ENCODE measurements around the gene SLC25A26. TPM values are rescaled to one million over a fixed set of nuclear protein-coding genes. Genes with fewer than 3 reads are reported as not detected.
"Not testable (repeated sequence)": the region's sequence is repeated elsewhere in the genome, so short reads cannot be mapped to it uniquely, and the experiment has no call there.

SLC25A26 gene
- total RNA-seq, 1 donor from 2014 or later: 18.8 TPM

GRCh38 chr3:66200786-66201185 is 20.0 kb upstream of the SLC25A26 start:
- H3K36me3 Mint-ChIP-seq (ENCODE audit: low read depth): no peaks in the 10 kb centered on the region
- H3K4me1 Mint-ChIP-seq (ENCODE audit: low read depth): no peaks in the 10 kb centered on the region
- DNase-seq (ENCODE audit: low spot score): no peak
- no peaks in the 10 kb centered on the region for H3K27me3 Mint-ChIP-seq (ENCODE audit: insufficient read depth)
- no peak overlapping the region for H3K27ac Mint-ChIP-seq
- intact Hi-C loops (cut with micrococcal nuclease): no loop called here
- no peaks in the 10 kb centered on the region for H3K9me3 Mint-ChIP-seq
- H3K4me3 Mint-ChIP-seq: no peak overlapping the region

GRCh38 chr3:66203275-66203674 is 17.5 kb upstream of the SLC25A26 start:
- H3K9me3 Mint-ChIP-seq: no peaks in the 10 kb centered on the region
- no peaks in the 10 kb centered on the region for H3K4me1 Mint-ChIP-seq (ENCODE audit: low read depth)
- H3K27ac Mint-ChIP-seq: no peak overlapping the region
- H3K4me3 Mint-ChIP-seq: no peak overlapping the region
- DNase-seq (ENCODE audit: low spot score): no peak
- no peaks in the 10 kb centered on the region for H3K27me3 Mint-ChIP-seq (ENCODE audit: insufficient read depth)
- intact Hi-C loops (cut with micrococcal nuclease): no loop called here
- H3K36me3 Mint-ChIP-seq (ENCODE audit: low read depth): no peaks in the 10 kb centered on the region

GRCh38 chr3:66206806-66207205 is 14.0 kb upstream of the SLC25A26 start:
- intact Hi-C loops (cut with micrococcal nuclease): no loop called here
- H3K36me3 Mint-ChIP-seq (ENCODE audit: low read depth): no peaks in the 10 kb centered on the region
- H3K9me3 Mint-ChIP-seq: no peaks in the 10 kb centered on the region
- H3K27me3 Mint-ChIP-seq (ENCODE audit: insufficient read depth): no peaks in the 10 kb centered on the region
- H3K4me1 Mint-ChIP-seq (ENCODE audit: low read depth): no peaks in the 10 kb centered on the region
- no peak overlapping the region for H3K27ac Mint-ChIP-seq
- no peak for DNase-seq (ENCODE audit: low spot score)
- H3K4me3 Mint-ChIP-seq: no peak overlapping the region

GRCh38 chr3:66208189-66208588 is 12.6 kb upstream of the SLC25A26 start:
- Mint-ChIP-seq H3K4me3 (no peak overlapping the region), H3K4me1 (ENCODE audit: low read depth) (no peaks in the 10 kb centered on the region), H3K36me3 (ENCODE audit: low read depth) (no peaks in the 10 kb centered on the region), H3K27me3 (ENCODE audit: insufficient read depth) (no peaks in the 10 kb centered on the region), H3K9me3 (no peaks in the 10 kb centered on the region), H3K27ac (no peak overlapping the region)
- intact Hi-C loops (cut with micrococcal nuclease): no loop called here
- DNase-seq (ENCODE audit: low spot score): no peak

- no peak overlapping the region for H3K4me3 Mint-ChIP-seq
These were observed 10.0 kb upstream of the SLC25A26 start for GRCh38 chr3:66210687-66211295.

GRCh38 chr3:66211779-66212178 is 9.0 kb upstream of the SLC25A26 start:
- Mint-ChIP-seq H3K9me3 (no peaks in the 10 kb centered on the region), H3K27ac (no peak overlapping the region), H3K27me3 (ENCODE audit: insufficient read depth) (peaks cover 2% of the 10 kb centered on the region), H3K4me3 (no peak overlapping the region), H3K36me3 (ENCODE audit: low read depth) (no peaks in the 10 kb centered on the region), H3K4me1 (ENCODE audit: low read depth) (no peaks in the 10 kb centered on the region)
- intact Hi-C loops (cut with micrococcal nuclease): no loop called here
- no peak for DNase-seq (ENCODE audit: low spot score)

More at GRCh38 chr3:66210687-66211295, 10.0 kb upstream of the SLC25A26 start:
- intact Hi-C loops (cut with micrococcal nuclease): no loop called here
- Mint-ChIP-seq H3K27me3 (ENCODE audit: insufficient read depth) (no peaks in the 10 kb centered on the region), H3K4me1 (ENCODE audit: low read depth) (no peaks in the 10 kb centered on the region), H3K9me3 (no peaks in the 10 kb centered on the region), H3K27ac (no peak overlapping the region), H3K36me3 (ENCODE audit: low read depth) (no peaks in the 10 kb centered on the region)
- no peak for DNase-seq (ENCODE audit: low spot score)

- Mint-ChIP-seq H3K4me1 (ENCODE audit: low read depth) (no peaks in the 10 kb centered on the region), H3K27me3 (ENCODE audit: insufficient read depth) (peaks cover 2% of the 10 kb centered on the region), H3K4me3 (no peak overlapping the region), H3K36me3 (ENCODE audit: low read depth) (no peaks in the 10 kb centered on the region), H3K9me3 (no peaks in the 10 kb centered on the region), H3K27ac (no peak overlapping the region)
- no peak for DNase-seq (ENCODE audit: low spot score)
- intact Hi-C loops (cut with micrococcal nuclease): no loop called here
These were observed 5.7 kb upstream of the SLC25A26 start for GRCh38 chr3:66215106-66215505.

GRCh38 chr3:66220066-66220465 is 735 bp upstream of the SLC25A26 start:
- Mint-ChIP-seq H3K9me3 (peaks cover 4% of the 10 kb centered on the region), H3K4me3 (peak overlapping the region; percentile 35), H3K36me3 (ENCODE audit: low read depth) (peaks cover 14% of the 10 kb centered on the region), H3K27me3 (ENCODE audit: insufficient read depth) (peaks cover 2% of the 10 kb centered on the region), H3K4me1 (ENCODE audit: low read depth) (peaks cover 41% of the 10 kb centered on the region), H3K27ac (no peak overlapping the region)
- DNase-seq (ENCODE audit: low spot score): no peak
- intact Hi-C loops (cut with micrococcal nuclease): loop anchor here (1.0 to 2.0 kb wide), 8 partner anchors 83 to 1435 kb away; partner anchors contain the start of genes KBTBD8, LRIG1 and MAGI1

GRCh38 chr3:66224220-66224619 is 3.4 kb downstream of the SLC25A26 start:
- Mint-ChIP-seq H3K27me3 (ENCODE audit: insufficient read depth) (no peaks in the 10 kb centered on the region), H3K9me3 (peaks cover 13% of the 10 kb centered on the region), H3K36me3 (ENCODE audit: low read depth) (peaks cover 24% of the 10 kb centered on the region), H3K4me1 (ENCODE audit: low read depth) (peaks cover 52% of the 10 kb centered on the region), H3K27ac (peak overlapping the region; percentile 73), H3K4me3 (no peak overlapping the region)
- no peak for DNase-seq (ENCODE audit: low spot score)
- intact Hi-C loops (cut with micrococcal nuclease): no loop called here

GRCh38 chr3:66226093-66226492 is 5.3 kb downstream of the SLC25A26 start:
- Mint-ChIP-seq H3K4me1 (ENCODE audit: low read depth) (peaks cover 56% of the 10 kb centered on the region), H3K36me3 (ENCODE audit: low read depth) (peaks cover 32% of the 10 kb centered on the region), H3K9me3 (peaks cover 13% of the 10 kb centered on the region)
- H3K27me3 Mint-ChIP-seq (ENCODE audit: insufficient read depth); intact Hi-C loops (cut with micrococcal nuclease); DNase-seq (ENCODE audit: low spot score); H3K4me3 Mint-ChIP-seq; H3K27ac Mint-ChIP-seq: not testable (repeated sequence)

- intact Hi-C loops (cut with micrococcal nuclease): no loop called here
- Mint-ChIP-seq H3K27ac (no peak overlapping the region), H3K36me3 (ENCODE audit: low read depth) (peaks cover 32% of the 10 kb centered on the region), H3K9me3 (peaks cover 13% of the 10 kb centered on the region), H3K4me3 (no peak overlapping the region), H3K4me1 (ENCODE audit: low read depth) (peaks cover 47% of the 10 kb centered on the region), H3K27me3 (ENCODE audit: insufficient read depth) (no peaks in the 10 kb centered on the region)
- DNase-seq (ENCODE audit: low spot score): no peak
These were observed 6.2 kb downstream of the SLC25A26 start for GRCh38 chr3:66227051-66227450.

- peaks cover 42% of the 10 kb centered on the region for H3K4me1 Mint-ChIP-seq (ENCODE audit: low read depth)
- DNase-seq (ENCODE audit: low spot score): no peak
- H3K9me3 Mint-ChIP-seq: peaks cover 20% of the 10 kb centered on the region
- H3K27me3 Mint-ChIP-seq (ENCODE audit: insufficient read depth): no peaks in the 10 kb centered on the region
- no peak overlapping the region for H3K27ac Mint-ChIP-seq
- peaks cover 30% of the 10 kb centered on the region for H3K36me3 Mint-ChIP-seq (ENCODE audit: low read depth)
- intact Hi-C loops (cut with micrococcal nuclease): no loop called here
- H3K4me3 Mint-ChIP-seq: no peak overlapping the region
These were observed 7.1 kb downstream of the SLC25A26 start for GRCh38 chr3:66227915-66228314.

- peaks cover 26% of the 10 kb centered on the region for H3K36me3 Mint-ChIP-seq (ENCODE audit: low read depth)
- intact Hi-C loops (cut with micrococcal nuclease): no loop called here
These were observed 7.9 kb downstream of the SLC25A26 start for GRCh38 chr3:66228707-66229106.

GRCh38 chr3:66229931-66230330 is 9.1 kb downstream of the SLC25A26 start:
- Mint-ChIP-seq H3K27me3 (ENCODE audit: insufficient read depth) (no peaks in the 10 kb centered on the region), H3K4me1 (ENCODE audit: low read depth) (peaks cover 22% of the 10 kb centered on the region), H3K4me3 (no peak overlapping the region), H3K27ac (no peak overlapping the region), H3K36me3 (ENCODE audit: low read depth) (peaks cover 20% of the 10 kb centered on the region), H3K9me3 (peaks cover 25% of the 10 kb centered on the region)
- no peak for DNase-seq (ENCODE audit: low spot score)
- intact Hi-C loops (cut with micrococcal nuclease): no loop called here

More at GRCh38 chr3:66228707-66229106, 7.9 kb downstream of the SLC25A26 start:
- no peak for DNase-seq (ENCODE audit: low spot score)
- H3K4me3 Mint-ChIP-seq: no peak overlapping the region
- H3K9me3 Mint-ChIP-seq: peaks cover 16% of the 10 kb centered on the region
- H3K4me1 Mint-ChIP-seq (ENCODE audit: low read depth): peaks cover 34% of the 10 kb centered on the region
- H3K27me3 Mint-ChIP-seq (ENCODE audit: insufficient read depth): no peaks in the 10 kb centered on the region
- no peak overlapping the region for H3K27ac Mint-ChIP-seq
